GM23248 (cell line): Measurements from ENCODE around the gene COA4.

Experiments
- EZH2 ChIP-seq: fragments of 200-600 bp; sonication (generic); IDR thresholded peaks from 2 replicates; pipeline ENCODE4 v1.6.1; 2018; ENCODE audit warnings: antibody characterized with exemption, mild to moderate bottlenecking; ENCODE audit not compliant: insufficient read depth, poor library complexity, severe bottlenecking
- EZH2phosphoT487 ChIP-seq: fragments of 200-600 bp; sonication (generic); IDR thresholded peaks from 2 replicates; pipeline ENCODE4 v1.6.1; 2018; ENCODE audit warnings: antibody characterized with exemption, moderate library complexity, mild to moderate bottlenecking, low read depth; ENCODE audit not compliant: insufficient read depth

DNA sequence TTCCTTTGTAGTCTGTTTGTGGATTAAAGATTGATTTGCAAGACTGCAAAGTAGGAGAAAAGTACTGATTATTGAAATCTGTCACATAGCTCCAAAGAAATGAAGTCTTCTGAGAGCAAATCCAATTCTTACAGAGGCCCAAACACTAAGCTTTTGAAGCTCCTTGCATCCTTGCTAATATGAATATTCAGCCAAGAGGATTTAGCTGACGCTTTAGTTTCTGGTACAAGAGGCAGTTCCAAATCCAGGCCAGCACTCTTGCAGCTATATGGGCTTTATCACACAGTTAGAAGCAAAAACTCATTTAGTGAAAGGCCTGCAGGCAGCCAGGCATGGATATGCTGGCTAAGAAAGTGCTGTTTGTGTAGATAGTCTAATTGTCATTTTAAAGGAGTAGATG, 12.9 kb upstream of the COA4 start:
- no peak for TF ChIP-seq EZH2phosphoT487
- no peak for TF ChIP-seq EZH2
